ENCODE results near the gene TTC33.

The TTC33 gene

GRCh38 chr5:40736103-40736875, 19.5 kb downstream of the TTC33 start:
- Histone ChIP-seq H3K9me3 (ENCODE audit: insufficient read depth, low read length) (no peaks in the 10 kb centered on the region), H4K20me1 (ENCODE audit: low read depth, low read length) (peaks cover 4% of the 10 kb centered on the region), H3F3A (ENCODE audit: insufficient read depth) (no peaks in the 10 kb centered on the region; the same call in 1 of the 2 replicates), H3K27ac (ENCODE audit: low read depth, low read length) (no peak overlapping the region), H2AFZ (ENCODE audit: low read depth, low read length, severe bottlenecking) (no peak overlapping the region), H3K4me2 (ENCODE audit: low read depth, low read length, poor library complexity, severe bottlenecking) (no peak overlapping the region), H3K36me3 (ENCODE audit: low read length) (peaks cover 19% of the 10 kb centered on the region), H3K4me3 (ENCODE audit: insufficient read depth, low read length, poor library complexity, severe bottlenecking) (no peak overlapping the region), H3K9ac (ENCODE audit: low read length) (no peak overlapping the region), H3K79me2 (ENCODE audit: insufficient read depth, low read length) (peaks cover 2% of the 10 kb centered on the region), H3K9me2 (replicated peaks; ENCODE audit: insufficient read depth, low read length) (no peaks in the 10 kb centered on the region), H3K27me3 (ENCODE audit: low read length) (no peaks in the 10 kb centered on the region)
- TF ChIP-seq CTCF (IDR thresholded peaks at IDR 0.05; ENCODE audit: insufficient read depth, low read length, poor library complexity, severe bottlenecking) (peak; percentile 67), EZH2phosphoT487 (conservative IDR thresholded peaks at IDR 0.05; ENCODE audit: low read length) (no peak)

- TF ChIP-seq CTCF (IDR thresholded peaks at IDR 0.05; ENCODE audit: insufficient read depth, low read length, poor library complexity, severe bottlenecking) (no peak), EZH2phosphoT487 (conservative IDR thresholded peaks at IDR 0.05; ENCODE audit: low read length) (no peak)
- Histone ChIP-seq H3K27ac (ENCODE audit: low read depth, low read length) (no peak overlapping the region), H3K4me3 (ENCODE audit: insufficient read depth, low read length, poor library complexity, severe bottlenecking) (no peak overlapping the region), H3K27me3 (ENCODE audit: low read length) (no peaks in the 10 kb centered on the region), H3K9me2 (replicated peaks; ENCODE audit: insufficient read depth, low read length) (no peaks in the 10 kb centered on the region), H3K79me2 (ENCODE audit: insufficient read depth, low read length) (no peaks in the 10 kb centered on the region; the same call in none of the 2 replicates), H3K9me3 (ENCODE audit: insufficient read depth, low read length) (no peaks in the 10 kb centered on the region), H3K4me2 (ENCODE audit: low read depth, low read length, poor library complexity, severe bottlenecking) (no peak overlapping the region), H2AFZ (ENCODE audit: low read depth, low read length, severe bottlenecking) (no peak overlapping the region), H4K20me1 (ENCODE audit: low read depth, low read length) (peaks cover 4% of the 10 kb centered on the region), H3K36me3 (ENCODE audit: low read length) (peaks cover 12% of the 10 kb centered on the region), H3K9ac (ENCODE audit: low read length) (no peak overlapping the region), H3F3A (ENCODE audit: insufficient read depth) (no peaks in the 10 kb centered on the region; the same call in 1 of the 2 replicates)
Observed at GRCh38 chr5:40735609-40736008, 20.2 kb downstream of the TTC33 start.

GRCh38 chr5:40734986-40735385, 20.8 kb downstream of the TTC33 start:
- no peak overlapping the region for H3K4me2 ChIP-seq (ENCODE audit: low read depth, low read length, poor library complexity, severe bottlenecking)
- no peaks in the 10 kb centered on the region for H3K9me3 ChIP-seq (ENCODE audit: insufficient read depth, low read length)
- TF ChIP-seq EZH2phosphoT487 (conservative IDR thresholded peaks at IDR 0.05; ENCODE audit: low read length), result no peak
- no peak for TF ChIP-seq CTCF (IDR thresholded peaks at IDR 0.05; ENCODE audit: insufficient read depth, low read length, poor library complexity, severe bottlenecking)
- no peaks in the 10 kb centered on the region for H3K27me3 ChIP-seq (ENCODE audit: low read length)
- H3K36me3 ChIP-seq (ENCODE audit: low read length), result peaks cover 6% of the 10 kb centered on the region; the same call in 1 of the 2 replicates
- H4K20me1 ChIP-seq (ENCODE audit: low read depth, low read length), result peaks cover 4% of the 10 kb centered on the region
- no peak overlapping the region for H3K27ac ChIP-seq (ENCODE audit: low read depth, low read length)
- no peak overlapping the region for H2AFZ ChIP-seq (ENCODE audit: low read depth, low read length, severe bottlenecking)
- H3K4me3 ChIP-seq (ENCODE audit: insufficient read depth, low read length, poor library complexity, severe bottlenecking), result no peak overlapping the region
- H3K79me2 ChIP-seq (ENCODE audit: insufficient read depth, low read length), result no peaks in the 10 kb centered on the region; the same call in none of the 2 replicates
- no peak overlapping the region for H3K9ac ChIP-seq (ENCODE audit: low read length)
- no peaks in the 10 kb centered on the region; the same call in 1 of the 2 replicates for H3F3A ChIP-seq (ENCODE audit: insufficient read depth)
- H3K9me2 ChIP-seq (replicated peaks; ENCODE audit: insufficient read depth, low read length), result no peaks in the 10 kb centered on the region

Data from SU-DHL-6 (cell line).